OCI-LY7 (cell line): ENCODE data around the gene PTGER2. TPM values are rescaled to one million over a fixed set of nuclear protein-coding genes. Genes with fewer than 3 reads are reported as not detected.

Experiments used
- BruUV-seq: library from RNA; stranded (reverse); fragments of 400-500 nt; replicated peaks from 2 replicates; lab custom pipeline; 2021; lab: Mats Ljungman, UMichigan
- CTCF ChIA-PET: fragments of 300-600 bp; sonication (Branson Sonifier 250); formaldehyde crosslinking; loops from one replicate; lab custom pipeline; 2022; ENCODE audit warnings: antibody characterized with exemption; ENCODE audit not compliant: unreplicated experiment; lab: Charles Lee
- POLR2A ChIA-PET: fragments of 300-600 bp; sonication (Branson Sonifier 250); formaldehyde crosslinking; loops from one replicate; lab custom pipeline; 2022; ENCODE audit warnings: antibody characterized with exemption; lab: Charles Lee
- DNase-seq: peaks from one replicate; pipeline ENCODE4 v3.0.0-alpha.2; 2015; ENCODE audit warnings: low spot score
- H2AFZ ChIP-seq: fragments of 200-600 bp; sonication (generic), shearing (Covaris generic); 2 replicates; pipeline ENCODE4 v1.6.1; 2014; ENCODE audit warnings: mild to moderate bottlenecking, antibody characterized with exemption, low read length, moderate library complexity
- H3K27ac ChIP-seq: fragments of 200-600 bp; sonication (generic); 2 replicates; pipeline ENCODE4 v1.5.1; 2014; ENCODE audit warnings: mixed run types, low read depth, mild to moderate bottlenecking, moderate library complexity, low read length, inconsistent platforms; ENCODE audit not compliant: poor library complexity, severe bottlenecking
- H3K36me3 ChIP-seq: fragments of 200-600 bp; sonication (generic); 2 replicates; pipeline ENCODE4 v1.6.1; 2014; ENCODE audit warnings: mild to moderate bottlenecking, antibody characterized with exemption, low read length, moderate library complexity, mixed read lengths; ENCODE audit not compliant: insufficient read depth
- H3K4me1 ChIP-seq: fragments of 200-600 bp; sonication (generic); 2 replicates; pipeline ENCODE4 v1.5.1; 2014; ENCODE audit warnings: mild to moderate bottlenecking, low read length; ENCODE audit not compliant: insufficient read depth, poor library complexity, severe bottlenecking
- H3K4me2 ChIP-seq: fragments of 200-600 bp; sonication (generic); 2 replicates; pipeline ENCODE4 v1.6.1; 2014; ENCODE audit warnings: mild to moderate bottlenecking, low read length
- H3K4me3 ChIP-seq: fragments of 200-600 bp; sonication (generic); 2 replicates; pipeline ENCODE4 v1.5.1; 2014; ENCODE audit warnings: mild to moderate bottlenecking, low read depth, low read length; ENCODE audit not compliant: poor library complexity, severe bottlenecking
- H3K79me2 ChIP-seq: fragments of 200-600 bp; sonication (generic); 2 replicates; pipeline ENCODE4 v1.6.1; 2016; ENCODE audit warnings: low read depth, mild to moderate bottlenecking, low read length, moderate library complexity, mixed read lengths; ENCODE audit not compliant: insufficient read depth
- H3K9me2 ChIP-seq: fragments of 200-600 bp; sonication (generic); 2 replicates; pipeline ENCODE4 v1.6.1; 2016; ENCODE audit warnings: mild to moderate bottlenecking, low read length, mixed read lengths; ENCODE audit not compliant: insufficient read depth
- H3K9me3 ChIP-seq: fragments of 200-600 bp; sonication (generic); 2 replicates; pipeline ENCODE4 v1.6.1; 2014; ENCODE audit warnings: mild to moderate bottlenecking, mixed run types, low read length, mixed read lengths
- H4K20me1 ChIP-seq: fragments of 200-600 bp; sonication (generic); 2 replicates; pipeline ENCODE4 v1.6.1; 2014; ENCODE audit warnings: mild to moderate bottlenecking, antibody characterized with exemption, low read length, moderate library complexity, mixed read lengths; ENCODE audit not compliant: insufficient read depth
- EZH2phosphoT487 ChIP-seq: fragments of 200-600 bp; sonication (generic); IDR thresholded peaks from 2 replicates; pipeline ENCODE4 v1.6.1; 2018; ENCODE audit warnings: low read depth, borderline replicate concordance, mild to moderate bottlenecking, mixed run types, antibody characterized with exemption, low read length, moderate library complexity, mixed read lengths
- intact Hi-C: fragments of 100-400 bp; cut with micrococcal nuclease; formaldehyde crosslinking; loops from one replicate; pipeline ENCODE4 v1.10.0; 2022; ENCODE audit not compliant: unreplicated experiment
- total RNA-seq, 2 experiments: library from RNA; depleted of rRNA in 1 of 2; stranded (reverse); fragments of >200 nt in 1 of 2; shearing (Covaris generic) in 1 of 2; gene quantifications; 2 replicates each; pipeline ENCODE4 v1.2.3, GENCODE V29; 2014 to 2022
- TF ChIP-seq, protein P1 (sequence below): fragments of 200-600 bp; sonication (generic); conservative IDR thresholded peaks from 2 replicates; pipeline ENCODE4 v1.5.1; 2014; ENCODE audit warnings: mild to moderate bottlenecking, antibody characterized with exemption, low read length, moderate library complexity, mixed read lengths

PTGER2 gene
- total RNA-seq, 2 experiments from 2014 or later: not detected

GRCh38 chr14:52338051-52338681, 24.1 kb downstream of the PTGER2 start:
- ChIA-PET POLR2A (interaction anchor here (0.6 kb wide), 1 partner anchor 12 kb away, joined by 3 read pairs; no protein-coding TSS in a partner anchor), CTCF (no interaction called here)
- Histone ChIP-seq H3K4me3 (no peak overlapping the region), H3K9me2 (no peaks in the 10 kb centered on the region), H3K36me3 (no peaks in the 10 kb centered on the region), H3K27ac (no peak overlapping the region), H3K9me3 (no peaks in the 10 kb centered on the region), H2AFZ (no peak overlapping the region), H3K4me2 (no peak overlapping the region), H4K20me1 (no peaks in the 10 kb centered on the region), H3K79me2 (no peaks in the 10 kb centered on the region), H3K4me1 (no peaks in the 10 kb centered on the region)
- DNase-seq: no peak
- no peak for TF ChIP-seq EZH2phosphoT487
- TF ChIP-seq, protein P1, sequence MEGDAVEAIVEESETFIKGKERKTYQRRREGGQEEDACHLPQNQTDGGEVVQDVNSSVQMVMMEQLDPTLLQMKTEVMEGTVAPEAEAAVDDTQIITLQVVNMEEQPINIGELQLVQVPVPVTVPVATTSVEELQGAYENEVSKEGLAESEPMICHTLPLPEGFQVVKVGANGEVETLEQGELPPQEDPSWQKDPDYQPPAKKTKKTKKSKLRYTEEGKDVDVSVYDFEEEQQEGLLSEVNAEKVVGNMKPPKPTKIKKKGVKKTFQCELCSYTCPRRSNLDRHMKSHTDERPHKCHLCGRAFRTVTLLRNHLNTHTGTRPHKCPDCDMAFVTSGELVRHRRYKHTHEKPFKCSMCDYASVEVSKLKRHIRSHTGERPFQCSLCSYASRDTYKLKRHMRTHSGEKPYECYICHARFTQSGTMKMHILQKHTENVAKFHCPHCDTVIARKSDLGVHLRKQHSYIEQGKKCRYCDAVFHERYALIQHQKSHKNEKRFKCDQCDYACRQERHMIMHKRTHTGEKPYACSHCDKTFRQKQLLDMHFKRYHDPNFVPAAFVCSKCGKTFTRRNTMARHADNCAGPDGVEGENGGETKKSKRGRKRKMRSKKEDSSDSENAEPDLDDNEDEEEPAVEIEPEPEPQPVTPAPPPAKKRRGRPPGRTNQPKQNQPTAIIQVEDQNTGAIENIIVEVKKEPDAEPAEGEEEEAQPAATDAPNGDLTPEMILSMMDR: no peak
- intact Hi-C loops: no loop called here
- BruUV-seq: no TSS peak

- Histone ChIP-seq H4K20me1 (no peaks in the 10 kb centered on the region), H3K9me2 (no peaks in the 10 kb centered on the region), H3K4me2 (no peak overlapping the region), H3K27ac (no peak overlapping the region), H3K79me2 (no peaks in the 10 kb centered on the region), H3K36me3 (no peaks in the 10 kb centered on the region), H3K9me3 (no peaks in the 10 kb centered on the region), H3K4me1 (no peaks in the 10 kb centered on the region), H3K4me3 (no peak overlapping the region), H2AFZ (no peak overlapping the region)
- BruUV-seq: no TSS peak
- intact Hi-C loops: no loop called here
- POLR2A ChIA-PET: no interaction called here
- DNase-seq: no peak
- TF ChIP-seq, protein P1: no peak
- TF ChIP-seq EZH2phosphoT487: no peak
- CTCF ChIA-PET: no interaction called here
These were observed 25.1 kb downstream of the PTGER2 start for GRCh38 chr14:52339262-52339661.

- DNase-seq: no peak
- CTCF ChIA-PET: no interaction called here
- Histone ChIP-seq H3K4me3 (no peak overlapping the region), H2AFZ (no peak overlapping the region), H3K9me2 (no peaks in the 10 kb centered on the region), H3K4me1 (no peaks in the 10 kb centered on the region), H3K27ac (no peak overlapping the region), H3K9me3 (no peaks in the 10 kb centered on the region), H3K79me2 (no peaks in the 10 kb centered on the region), H4K20me1 (no peaks in the 10 kb centered on the region), H3K4me2 (no peak overlapping the region), H3K36me3 (no peaks in the 10 kb centered on the region)
- BruUV-seq: no TSS peak
- intact Hi-C loops: no loop called here
- POLR2A ChIA-PET: no interaction called here
- TF ChIP-seq, protein P1: no peak
- TF ChIP-seq EZH2phosphoT487: no peak
These were observed 28.9 kb downstream of the PTGER2 start for GRCh38 chr14:52342849-52343596.
